Measurements from ENCODE around the gene ZFP90. TPM values are rescaled to one million over a fixed set of nuclear protein-coding genes. Genes with fewer than 3 reads are reported as not detected.

The ZFP90 gene
- total RNA-seq, 1 donor from 2014 or later: 19.3 TPM

- peaks cover 61% of the 10 kb centered on the region for H3K36me3 Mint-ChIP-seq (ENCODE audit: low read depth)
- intact Hi-C loops (cut with micrococcal nuclease): no loop called here
- no peak overlapping the region for H3K4me3 Mint-ChIP-seq
- DNase-seq (ENCODE audit: low spot score): no peak
- H3K4me1 Mint-ChIP-seq (ENCODE audit: low read depth): no peaks in the 10 kb centered on the region
- H3K27ac Mint-ChIP-seq: no peak overlapping the region
- H3K9me3 Mint-ChIP-seq: peaks cover 86% of the 10 kb centered on the region
- no peaks in the 10 kb centered on the region for H3K27me3 Mint-ChIP-seq (ENCODE audit: insufficient read depth)
Measured at GRCh38 chr16:68563631-68564381, 24.7 kb downstream of the ZFP90 start.

- H3K27me3 Mint-ChIP-seq (ENCODE audit: insufficient read depth): no peaks in the 10 kb centered on the region
- H3K27ac Mint-ChIP-seq: no peak overlapping the region
- peaks cover 57% of the 10 kb centered on the region for H3K36me3 Mint-ChIP-seq (ENCODE audit: low read depth)
- H3K4me1 Mint-ChIP-seq (ENCODE audit: low read depth): no peaks in the 10 kb centered on the region
- intact Hi-C loops (cut with micrococcal nuclease): no loop called here
- DNase-seq (ENCODE audit: low spot score): no peak
- H3K4me3 Mint-ChIP-seq: no peak overlapping the region
- H3K9me3 Mint-ChIP-seq: peaks cover 83% of the 10 kb centered on the region
Measured at GRCh38 chr16:68564382-68564985, 25.4 kb downstream of the ZFP90 start.

GRCh38 chr16:68574479-68574878 is 35.4 kb downstream of the ZFP90 start:
- peaks cover 16% of the 10 kb centered on the region for H3K36me3 Mint-ChIP-seq (ENCODE audit: low read depth)
- peaks cover 77% of the 10 kb centered on the region for H3K9me3 Mint-ChIP-seq
- intact Hi-C loops (cut with micrococcal nuclease): no loop called here
- DNase-seq (ENCODE audit: low spot score): no peak
- H3K4me1 Mint-ChIP-seq (ENCODE audit: low read depth): no peaks in the 10 kb centered on the region
- H3K27ac Mint-ChIP-seq: no peak overlapping the region
- H3K4me3 Mint-ChIP-seq: no peak overlapping the region
- H3K27me3 Mint-ChIP-seq (ENCODE audit: insufficient read depth): no peaks in the 10 kb centered on the region

GRCh38 chr16:68575082-68575481 is 36.0 kb downstream of the ZFP90 start:
- intact Hi-C loops (cut with micrococcal nuclease): no loop called here
- H3K4me1 Mint-ChIP-seq (ENCODE audit: low read depth): no peaks in the 10 kb centered on the region
- H3K27ac Mint-ChIP-seq: no peak overlapping the region
- peaks cover 71% of the 10 kb centered on the region for H3K9me3 Mint-ChIP-seq
- H3K27me3 Mint-ChIP-seq (ENCODE audit: insufficient read depth): no peaks in the 10 kb centered on the region
- H3K36me3 Mint-ChIP-seq (ENCODE audit: low read depth): peaks cover 11% of the 10 kb centered on the region
- DNase-seq (ENCODE audit: low spot score): no peak
- no peak overlapping the region for H3K4me3 Mint-ChIP-seq

DNA sequence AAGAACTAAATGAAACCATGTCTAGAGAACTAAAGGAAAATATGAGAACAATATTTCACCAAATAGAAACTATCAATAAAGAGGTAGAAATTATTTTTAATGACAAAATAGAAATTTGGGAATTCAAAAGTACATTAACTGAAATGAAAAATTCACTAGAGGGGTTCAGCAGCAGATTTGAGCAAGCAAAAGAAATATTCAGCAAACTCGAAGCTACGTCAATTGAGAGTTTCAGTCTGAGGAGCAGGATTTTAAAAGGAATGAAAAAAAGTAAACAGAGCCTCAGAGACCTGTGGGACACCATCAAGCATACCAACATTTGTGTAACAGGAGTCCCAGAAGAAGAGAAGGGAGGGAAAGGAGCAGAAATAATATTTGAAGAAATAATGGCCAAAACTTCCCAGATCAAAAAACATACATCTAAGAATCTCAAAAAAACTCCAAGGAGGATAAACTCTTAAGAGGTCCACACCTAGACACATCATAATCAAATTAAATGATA is 38.3 kb downstream of the ZFP90 start:
- H3K36me3 Mint-ChIP-seq (ENCODE audit: low read depth): peaks cover 5% of the 10 kb centered on the region
- H3K27me3 Mint-ChIP-seq (ENCODE audit: insufficient read depth): no peaks in the 10 kb centered on the region
- no peak overlapping the region for H3K27ac Mint-ChIP-seq
- intact Hi-C loops (cut with micrococcal nuclease): no loop called here
- peaks cover 58% of the 10 kb centered on the region for H3K9me3 Mint-ChIP-seq
- no peak overlapping the region for H3K4me3 Mint-ChIP-seq
- no peak for DNase-seq (ENCODE audit: low spot score)
- no peaks in the 10 kb centered on the region for H3K4me1 Mint-ChIP-seq (ENCODE audit: low read depth)

- Mint-ChIP-seq H3K9me3 (peaks cover 10% of the 10 kb centered on the region), H3K4me1 (ENCODE audit: low read depth) (no peaks in the 10 kb centered on the region), H3K27ac (no peak overlapping the region), H3K4me3 (no peak overlapping the region), H3K27me3 (ENCODE audit: insufficient read depth) (no peaks in the 10 kb centered on the region), H3K36me3 (ENCODE audit: low read depth) (peaks cover 2% of the 10 kb centered on the region)
- peak; percentile 38 for DNase-seq (ENCODE audit: low spot score)
- intact Hi-C loops (cut with micrococcal nuclease): loop anchor here (10.0 kb wide), 1 partner anchor 214 kb away; no protein-coding TSS in a partner anchor
Measured at GRCh38 chr16:68590201-68590994, 51.3 kb downstream of the ZFP90 start.

DNA sequence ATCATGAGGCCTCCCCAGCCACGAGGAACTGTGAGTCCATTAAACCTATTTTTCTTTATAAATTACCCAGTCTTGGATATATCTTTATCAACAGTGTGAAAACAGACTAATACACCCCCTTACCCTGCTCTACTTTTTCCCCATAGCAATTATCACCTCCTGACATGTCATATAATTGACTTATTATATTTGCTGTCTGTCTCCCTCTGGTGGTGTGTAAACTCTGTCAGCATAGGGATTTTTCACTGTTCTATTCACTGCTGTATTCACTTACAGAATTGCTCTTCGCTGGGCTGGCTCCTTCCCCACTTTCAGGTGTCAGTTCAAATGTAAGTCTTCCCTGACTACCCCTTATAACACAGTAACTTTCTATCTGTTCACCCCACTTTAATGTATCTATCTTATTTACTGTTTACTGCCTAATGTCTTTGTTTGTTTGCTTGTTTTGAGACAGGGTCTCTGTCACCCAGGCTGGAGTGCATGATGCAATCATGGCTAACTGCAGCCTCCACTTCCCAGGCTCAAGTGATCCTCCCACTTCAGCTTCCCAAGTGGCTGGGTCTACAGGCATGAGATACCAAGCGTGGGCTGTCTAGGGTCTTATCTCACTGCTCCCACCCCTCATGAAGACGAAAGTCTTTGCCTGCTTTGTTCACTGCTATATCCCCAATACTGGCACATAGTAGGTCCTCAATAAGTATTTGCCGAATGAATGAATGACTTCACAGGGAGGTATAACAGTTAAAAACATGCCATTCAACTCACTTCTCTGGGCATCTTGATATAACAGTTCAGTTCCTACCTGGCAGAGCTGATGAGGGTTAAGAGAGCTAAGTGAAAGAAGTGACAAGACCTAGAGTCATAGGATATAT is 53.6 kb downstream of the ZFP90 start:
- H3K9me3 Mint-ChIP-seq: peaks cover 10% of the 10 kb centered on the region
- intact Hi-C loops (cut with micrococcal nuclease): loop anchor here (2.0 to 10.0 kb wide), 2 partner anchors 64 to 212 kb away; no protein-coding TSS in a partner anchor
- DNase-seq (ENCODE audit: low spot score): no peak
- H3K36me3 Mint-ChIP-seq (ENCODE audit: low read depth): peaks cover 2% of the 10 kb centered on the region
- H3K27ac Mint-ChIP-seq: no peak overlapping the region
- no peaks in the 10 kb centered on the region for H3K27me3 Mint-ChIP-seq (ENCODE audit: insufficient read depth)
- H3K4me1 Mint-ChIP-seq (ENCODE audit: low read depth): no peaks in the 10 kb centered on the region
- no peak overlapping the region for H3K4me3 Mint-ChIP-seq

GRCh38 chr16:68596266-68596665 is 57.2 kb downstream of the ZFP90 start:
- Mint-ChIP-seq H3K4me1 (ENCODE audit: low read depth) (no peaks in the 10 kb centered on the region), H3K9me3 (peaks cover 7% of the 10 kb centered on the region), H3K4me3 (no peak overlapping the region), H3K27me3 (ENCODE audit: insufficient read depth) (no peaks in the 10 kb centered on the region), H3K27ac (no peak overlapping the region), H3K36me3 (ENCODE audit: low read depth) (peaks cover 2% of the 10 kb centered on the region)
- DNase-seq (ENCODE audit: low spot score): no peak
- intact Hi-C loops (cut with micrococcal nuclease): loop anchor here (10.0 kb wide), 1 partner anchor 209 kb away; no protein-coding TSS in a partner anchor

DNA sequence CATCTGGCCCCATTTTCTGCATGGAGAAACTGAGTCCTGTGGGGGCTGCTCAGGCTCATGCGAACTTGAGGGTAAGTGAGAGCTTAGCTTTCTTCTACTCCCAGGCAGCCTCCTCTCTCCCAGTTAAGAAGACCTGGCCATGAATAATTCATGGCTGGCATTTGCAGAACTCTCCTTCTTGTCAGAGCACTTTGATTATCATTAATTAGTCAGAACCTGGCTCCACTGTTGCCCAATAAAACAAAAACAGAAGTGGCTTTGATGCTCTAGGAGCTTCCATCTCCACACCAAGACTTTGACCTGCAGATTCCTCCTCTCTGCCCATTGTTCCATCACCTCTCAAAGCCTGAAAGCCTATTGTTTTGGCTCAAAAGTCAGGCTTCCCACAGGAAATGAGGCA is 60.5 kb downstream of the ZFP90 start:
- intact Hi-C loops (cut with micrococcal nuclease): loop anchor here (10.0 kb wide), 1 partner anchor 205 kb away; no protein-coding TSS in a partner anchor
- no peaks in the 10 kb centered on the region for H3K36me3 Mint-ChIP-seq (ENCODE audit: low read depth)
- no peaks in the 10 kb centered on the region for H3K9me3 Mint-ChIP-seq
- H3K27me3 Mint-ChIP-seq (ENCODE audit: insufficient read depth): no peaks in the 10 kb centered on the region
- no peaks in the 10 kb centered on the region for H3K4me1 Mint-ChIP-seq (ENCODE audit: low read depth)
- DNase-seq (ENCODE audit: low spot score): no peak
- H3K27ac Mint-ChIP-seq: no peak overlapping the region
- H3K4me3 Mint-ChIP-seq: no peak overlapping the region

- no peaks in the 10 kb centered on the region for H3K27me3 Mint-ChIP-seq (ENCODE audit: insufficient read depth)
- intact Hi-C loops (cut with micrococcal nuclease): no loop called here
- DNase-seq (ENCODE audit: low spot score): no peak
- H3K27ac Mint-ChIP-seq: no peak overlapping the region
- H3K4me1 Mint-ChIP-seq (ENCODE audit: low read depth): no peaks in the 10 kb centered on the region
- no peaks in the 10 kb centered on the region for H3K36me3 Mint-ChIP-seq (ENCODE audit: low read depth)
- peaks cover 4% of the 10 kb centered on the region for H3K9me3 Mint-ChIP-seq
- no peak overlapping the region for H3K4me3 Mint-ChIP-seq
Measured at GRCh38 chr16:68605746-68606145, 66.7 kb downstream of the ZFP90 start.

- H3K4me1 Mint-ChIP-seq (ENCODE audit: low read depth): no peaks in the 10 kb centered on the region
- no peaks in the 10 kb centered on the region for H3K36me3 Mint-ChIP-seq (ENCODE audit: low read depth)
- peaks cover 5% of the 10 kb centered on the region for H3K9me3 Mint-ChIP-seq
- intact Hi-C loops (cut with micrococcal nuclease): no loop called here
- no peaks in the 10 kb centered on the region for H3K27me3 Mint-ChIP-seq (ENCODE audit: insufficient read depth)
- H3K27ac Mint-ChIP-seq: no peak overlapping the region
- no peak overlapping the region for H3K4me3 Mint-ChIP-seq
- no peak for DNase-seq (ENCODE audit: low spot score)
Measured at GRCh38 chr16:68607443-68607842, 68.4 kb downstream of the ZFP90 start.

DNA sequence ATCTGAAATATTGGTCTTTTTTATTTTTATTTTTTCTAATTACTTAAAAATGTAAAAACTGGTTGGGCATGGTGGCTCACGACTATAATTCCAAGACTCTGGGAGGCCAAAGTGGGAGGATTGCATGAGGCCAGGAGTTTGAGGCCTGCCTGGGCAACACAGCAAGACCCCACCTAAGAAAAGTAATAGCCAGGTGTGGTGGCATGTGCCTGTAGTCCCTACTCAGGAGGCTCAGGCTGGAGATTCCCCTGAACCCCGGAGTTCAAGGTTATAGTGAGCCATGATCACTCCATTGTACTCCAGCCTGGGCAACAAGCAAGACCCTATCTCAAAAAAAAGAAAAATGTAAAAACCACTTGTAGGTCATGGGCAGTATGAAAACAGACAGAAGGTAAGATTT is 69.2 kb downstream of the ZFP90 start:
- no peaks in the 10 kb centered on the region for H3K36me3 Mint-ChIP-seq (ENCODE audit: low read depth)
- H3K27me3 Mint-ChIP-seq (ENCODE audit: insufficient read depth): no peaks in the 10 kb centered on the region
- H3K27ac Mint-ChIP-seq: no peak overlapping the region
- intact Hi-C loops (cut with micrococcal nuclease): no loop called here
- no peak overlapping the region for H3K4me3 Mint-ChIP-seq
- no peak for DNase-seq (ENCODE audit: low spot score)
- no peaks in the 10 kb centered on the region for H3K4me1 Mint-ChIP-seq (ENCODE audit: low read depth)
- H3K9me3 Mint-ChIP-seq: peaks cover 11% of the 10 kb centered on the region

Data from activated T-helper 1 cell treated with anti-CD3 and anti-CD28 coated beads, Interleukin-12 subunit alpha, Interleukin-12 subunit beta, Interleukin-2, Interleukin-4 antibody, amounts not matched to agents 30 ng/mL and 10 ng/mL and 1 ng/mL, durations not matched to agents 14 hours and 24 hours and 36 hours (primary cell).